Stimulated activated CD4-positive, alpha-beta T cell treated with anti-CD3 and anti-CD28 coated beads, TNF-alpha, amount 100 ng/mL, for 4 hours (primary cell): ENCODE measurements around the gene MPP3.
"Not testable (repeated sequence)": the region's sequence is repeated elsewhere in the genome, so short reads cannot be mapped to it uniquely, and the experiment has no call there.

Experiments used
- DNase-seq, 3 experiments: peaks; one replicate each; pipeline ENCODE4 v3.0.0-alpha.2; 2020; ENCODE audit warnings: low read depth in 3 of 3

The MPP3 gene

GRCh38 chr17:43832976-43833829 lies at the start of gene MPP3:
Gene MPP3 (minus strand): TSS chr17:43833146. CDS start chr17:43831906, 1,240 bp downstream.
- DNase-seq: peak; percentile 13 to 34 (median 34)

- DNase-seq: no peak
Measured at GRCh38 chr17:43881758-43882505, 49.0 kb upstream of the MPP3 start.

- no peak for DNase-seq
Measured at GRCh38 chr17:43881181-43881580, 48.2 kb upstream of the MPP3 start.

- DNase-seq: peak in 2 of 3 experiments; percentile 11 to 17
Measured at GRCh38 chr17:43880420-43880991, 47.6 kb upstream of the MPP3 start.

GRCh38 chr17:43879723-43880419 lies 46.9 kb upstream of the MPP3 start:
- DNase-seq: no peak

GRCh38 chr17:43878260-43879175 lies 45.6 kb upstream of the MPP3 start:
- peak; percentile 44 to 56 (median 51) for DNase-seq

GRCh38 chr17:43877451-43878155 lies 44.7 kb upstream of the MPP3 start:
- DNase-seq: no peak

GRCh38 chr17:43877031-43877430 lies 44.1 kb upstream of the MPP3 start:
- DNase-seq: no peak

GRCh38 chr17:43875476-43876147 lies 42.7 kb upstream of the MPP3 start:
- DNase-seq: no peak

GRCh38 chr17:43874293-43874692 lies 41.3 kb upstream of the MPP3 start:
- DNase-seq: no peak

GRCh38 chr17:43873815-43874214 lies 40.9 kb upstream of the MPP3 start:
- no peak for DNase-seq

GRCh38 chr17:43873091-43873490 lies 40.1 kb upstream of the MPP3 start:
- DNase-seq: no peak

GRCh38 chr17:43871946-43872690 lies 39.2 kb upstream of the MPP3 start:
- no peak for DNase-seq

- not testable (repeated sequence) for DNase-seq
Measured at GRCh38 chr17:43869031-43869430, 36.1 kb upstream of the MPP3 start.

- DNase-seq: no peak
Measured at GRCh38 chr17:43868226-43868994, 35.5 kb upstream of the MPP3 start.

GRCh38 chr17:43864161-43864984 lies 31.4 kb upstream of the MPP3 start:
- no peak for DNase-seq

GRCh38 chr17:43861960-43862359 lies 29.0 kb upstream of the MPP3 start:
- DNase-seq: no peak
